ENCODE measurements around the gene DISP2. TPM values are rescaled to one million over a fixed set of nuclear protein-coding genes. Genes with fewer than 3 reads are reported as not detected.
A peak's percentile ranks its signal among the peaks of the same experiment; 100 is the strongest.

DISP2 gene
- total RNA-seq, 1 experiment from 2014 or later: 0.24 TPM

GRCh38 chr15:40328751-40329150, 29.3 kb upstream of the DISP2 start:
- no peak for DNase-seq (ENCODE audit: low read depth)

DNA sequence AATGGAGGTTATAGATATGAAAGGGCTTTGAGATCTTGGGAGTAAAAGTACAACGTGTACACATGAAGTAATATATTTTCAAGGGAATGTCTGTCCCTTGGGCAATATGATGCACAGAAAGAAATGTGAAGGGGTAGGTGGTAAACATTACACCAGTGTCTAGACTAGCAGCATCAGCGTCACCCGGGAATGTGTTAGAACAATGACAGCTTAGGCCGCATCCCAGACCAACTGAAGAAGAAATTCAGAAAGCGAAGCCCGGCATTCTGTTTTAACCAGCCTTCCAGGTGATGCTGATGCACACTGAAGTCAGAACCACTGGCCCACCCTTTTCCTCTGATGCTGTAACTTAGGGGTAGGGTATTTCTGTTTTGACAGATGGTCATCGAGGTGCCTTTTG, 28.2 kb upstream of the DISP2 start:
- no peak for DNase-seq (ENCODE audit: low read depth)

- peak; percentile 65 for DNase-seq (ENCODE audit: low read depth)
Observed at GRCh38 chr15:40330368-40330836, 27.6 kb upstream of the DISP2 start.

DNA sequence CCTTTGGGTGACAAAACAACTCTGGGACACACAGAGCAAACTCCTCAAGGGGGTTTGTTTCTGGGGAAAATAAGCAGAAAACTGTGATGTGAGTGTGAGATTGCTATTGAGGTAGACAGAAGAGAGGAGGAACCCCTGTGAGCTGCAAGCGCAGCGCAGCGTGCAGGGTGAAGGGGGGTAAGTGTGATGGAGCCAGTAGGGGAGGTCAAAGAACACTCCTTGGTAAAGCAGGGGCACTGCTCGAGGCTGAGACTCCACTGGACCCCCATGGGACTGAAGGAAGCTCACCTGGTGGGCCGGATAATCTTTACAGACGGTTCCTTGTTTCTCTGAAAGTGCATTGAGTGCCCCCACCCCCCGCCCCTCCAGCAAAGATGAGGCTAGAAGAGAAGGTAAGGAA, 27.0 kb upstream of the DISP2 start:
- no peak for DNase-seq (ENCODE audit: low read depth)

- no peak for DNase-seq (ENCODE audit: low read depth)
Observed at GRCh38 chr15:40331637-40332036, 26.4 kb upstream of the DISP2 start.

GRCh38 chr15:40332113-40332781, 25.8 kb upstream of the DISP2 start:
- no peak for DNase-seq (ENCODE audit: low read depth)

GRCh38 chr15:40333922-40334492, 24.0 kb upstream of the DISP2 start:
- DNase-seq (ENCODE audit: low read depth): no peak

DNA sequence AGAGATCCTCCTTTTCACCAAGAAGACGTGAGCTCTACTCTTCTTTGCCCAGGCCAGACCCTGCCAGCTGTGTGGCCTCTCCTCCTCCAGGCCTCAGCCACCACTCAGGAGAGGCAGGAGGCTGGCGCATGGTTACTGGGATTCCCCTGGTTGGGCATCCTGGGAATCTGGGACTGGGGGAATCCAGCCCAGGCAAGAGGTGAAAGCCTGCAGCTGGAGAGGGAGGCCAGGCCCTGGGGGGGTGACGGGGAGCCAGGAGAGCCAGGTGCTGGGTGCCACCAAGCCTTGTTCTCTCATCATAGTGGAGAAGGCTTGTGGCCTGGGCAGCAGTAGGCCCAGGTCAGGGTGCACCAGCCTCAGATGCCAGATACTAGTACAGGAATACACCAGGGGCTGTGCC, 23.5 kb upstream of the DISP2 start:
- no peak for DNase-seq (ENCODE audit: low read depth)

DNA sequence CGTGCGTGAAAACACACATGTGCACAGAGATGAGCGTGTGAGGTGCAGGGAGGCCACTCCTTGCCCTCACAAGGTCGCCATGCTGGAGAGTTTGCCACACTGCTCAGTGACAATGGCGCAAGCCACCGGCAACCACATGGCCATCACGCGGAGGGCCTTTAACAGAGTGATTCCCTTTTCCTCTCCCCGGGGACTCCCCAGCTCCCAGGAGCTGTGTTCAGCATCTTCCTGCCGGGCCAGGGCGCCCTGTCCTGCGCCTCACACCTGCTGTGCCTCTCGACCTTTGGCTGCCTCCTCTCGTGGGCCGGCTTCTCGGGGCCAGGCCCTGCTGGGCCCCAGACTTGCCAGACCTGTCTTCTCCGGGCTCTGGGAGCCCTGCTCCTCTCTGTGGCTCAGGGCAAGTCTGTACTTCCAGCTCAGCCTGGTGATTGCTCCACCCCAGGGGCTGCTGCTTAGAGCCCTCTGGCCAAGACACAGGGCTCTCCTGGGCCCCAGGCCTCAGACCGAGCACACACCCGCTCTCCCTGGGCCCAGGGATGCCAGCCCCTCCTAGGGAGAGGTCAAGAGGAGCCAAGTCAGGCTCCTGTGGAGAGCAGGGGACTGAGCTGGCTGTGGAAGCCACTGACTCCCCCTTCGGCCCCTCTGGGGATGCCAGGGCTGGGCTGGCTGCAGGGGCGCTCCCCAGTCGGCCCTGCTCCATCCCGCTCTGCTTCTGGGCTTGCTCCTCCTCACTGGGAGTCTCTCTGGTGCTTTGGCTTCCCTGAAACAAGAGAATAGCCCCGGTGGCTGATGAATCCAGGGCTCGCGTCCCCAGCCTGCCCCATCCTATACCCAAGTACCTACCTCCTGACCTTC, 22.9 kb upstream of the DISP2 start:
- DNase-seq (ENCODE audit: low read depth): no peak

DNA sequence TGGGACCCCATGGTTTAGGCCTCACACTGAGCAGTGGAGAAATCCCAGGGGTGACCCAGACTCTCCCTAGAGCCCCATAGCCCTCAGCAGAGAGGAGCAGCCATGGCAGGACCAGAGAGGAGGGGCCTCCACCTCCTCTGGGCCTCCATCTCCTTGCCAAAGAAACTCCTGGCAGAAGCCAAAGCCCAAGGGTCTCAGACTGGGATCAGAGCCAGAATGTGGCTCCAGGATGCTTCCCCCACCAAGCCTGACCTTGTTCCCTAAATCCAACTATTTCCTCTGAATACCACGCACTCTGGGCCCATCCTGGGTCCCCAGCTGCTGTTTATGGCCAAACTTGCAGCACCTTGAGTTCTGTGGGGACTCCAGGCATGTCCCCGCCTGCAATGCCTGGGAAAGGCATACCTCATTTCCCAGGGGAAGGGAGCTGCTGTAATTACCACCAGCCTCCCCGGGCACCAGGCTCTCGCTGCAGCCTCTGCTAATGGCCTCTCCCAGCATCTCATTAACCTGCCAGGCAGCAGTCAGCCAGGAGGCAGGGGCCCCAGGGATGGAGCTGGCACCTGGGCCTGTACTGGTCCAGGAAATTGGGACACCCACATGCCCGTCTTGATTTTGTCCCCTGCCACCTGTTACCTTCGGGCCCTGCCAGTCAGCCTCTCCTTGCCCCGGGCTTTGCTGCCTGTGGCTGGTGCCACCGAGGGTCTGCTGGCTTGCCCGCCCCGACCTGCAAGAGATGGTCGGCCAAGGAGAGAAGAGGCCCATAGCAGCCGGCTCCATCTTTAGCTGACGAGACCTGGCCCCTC, 21.9 kb upstream of the DISP2 start:
- no peak for DNase-seq (ENCODE audit: low read depth)

- DNase-seq (ENCODE audit: low read depth): no peak
Observed at GRCh38 chr15:40336744-40337122, 21.3 kb upstream of the DISP2 start.

GRCh38 chr15:40337597-40337996, 20.4 kb upstream of the DISP2 start:
- no peak for DNase-seq (ENCODE audit: low read depth)

- peak; percentile 67 for DNase-seq (ENCODE audit: low read depth)
Observed at GRCh38 chr15:40338041-40338657, 19.9 kb upstream of the DISP2 start.

GRCh38 chr15:40338921-40339620, 18.9 kb upstream of the DISP2 start:
- DNase-seq (ENCODE audit: low read depth): peak; percentile 99

- no peak for DNase-seq (ENCODE audit: low read depth)
Observed at GRCh38 chr15:40339621-40339945, 18.4 kb upstream of the DISP2 start.

DNA sequence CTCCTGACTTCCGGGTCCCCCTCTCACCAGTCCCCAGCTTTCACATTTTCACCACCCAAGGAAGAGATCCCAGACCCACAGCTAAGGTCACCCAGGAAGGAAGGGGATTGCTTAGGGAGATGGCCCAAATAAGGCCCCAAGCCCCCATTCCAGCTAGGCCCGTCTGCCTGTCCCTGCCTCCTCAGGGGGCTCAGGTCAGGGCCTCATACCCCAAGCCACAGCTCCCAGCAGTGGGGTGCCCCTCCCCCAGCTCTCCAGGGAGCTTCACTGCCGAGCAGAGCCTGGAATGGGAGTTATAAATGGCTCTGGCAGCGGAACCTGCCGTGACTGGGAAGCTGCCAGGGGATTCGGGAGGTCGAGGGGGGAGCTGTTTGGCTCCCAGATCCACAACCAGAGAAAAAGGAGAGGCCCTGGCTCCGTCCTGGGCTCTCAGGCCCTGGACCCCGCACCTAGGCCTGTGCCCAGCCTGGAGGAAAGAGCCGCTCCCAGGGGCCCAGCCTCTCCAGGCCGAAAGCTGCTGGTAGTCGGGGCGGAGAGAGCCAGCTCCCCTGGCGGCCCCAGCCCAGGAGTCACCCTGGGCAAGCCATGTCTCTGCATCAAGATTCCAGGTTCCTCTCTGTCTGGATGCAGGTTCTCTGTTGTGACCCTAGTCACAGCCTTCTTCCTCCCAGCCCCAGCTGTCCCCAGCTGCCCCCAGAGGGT, 17.8 kb upstream of the DISP2 start:
- peak; percentile 84 for DNase-seq (ENCODE audit: low read depth)

DNA sequence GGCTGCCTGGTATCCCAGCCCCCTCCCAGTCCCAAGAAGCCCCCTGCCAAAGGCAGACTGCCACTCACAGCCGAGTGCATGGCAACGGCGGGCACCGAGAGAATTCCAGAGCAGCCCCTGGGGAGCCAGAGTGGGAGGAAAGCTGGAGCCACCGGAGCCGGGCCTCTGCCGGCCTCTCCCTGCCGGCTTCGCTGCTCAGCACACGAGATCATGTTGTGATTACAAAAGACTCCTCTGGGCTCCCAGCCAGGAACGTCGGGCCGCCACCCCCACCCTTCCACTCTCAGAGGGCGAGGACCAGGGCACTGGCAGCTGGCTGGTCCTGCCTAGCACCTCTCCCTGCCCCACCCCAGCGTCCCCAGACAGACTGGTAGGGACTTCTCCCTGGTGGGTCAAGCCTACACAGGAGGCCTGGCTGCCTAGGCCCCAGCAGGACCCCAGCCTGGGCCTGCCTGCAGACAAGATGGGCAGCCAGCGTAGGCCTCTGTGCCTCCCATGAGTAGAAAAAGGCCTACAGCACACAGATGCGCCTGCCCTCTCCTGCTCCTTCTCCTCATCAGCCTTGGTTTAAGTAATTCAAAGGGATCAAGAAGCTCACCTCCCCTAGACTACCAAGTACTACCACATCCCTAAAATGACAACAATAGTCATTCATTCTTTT, 17.1 kb upstream of the DISP2 start, which contains the start of gene CCDC9B:
Gene CCDC9B (minus strand): TSS at position 200 of the 661 bp plus-strand sequence. CDS start 120 bp downstream, at position 80.
- peak; percentile 94 for DNase-seq (ENCODE audit: low read depth)

DNA sequence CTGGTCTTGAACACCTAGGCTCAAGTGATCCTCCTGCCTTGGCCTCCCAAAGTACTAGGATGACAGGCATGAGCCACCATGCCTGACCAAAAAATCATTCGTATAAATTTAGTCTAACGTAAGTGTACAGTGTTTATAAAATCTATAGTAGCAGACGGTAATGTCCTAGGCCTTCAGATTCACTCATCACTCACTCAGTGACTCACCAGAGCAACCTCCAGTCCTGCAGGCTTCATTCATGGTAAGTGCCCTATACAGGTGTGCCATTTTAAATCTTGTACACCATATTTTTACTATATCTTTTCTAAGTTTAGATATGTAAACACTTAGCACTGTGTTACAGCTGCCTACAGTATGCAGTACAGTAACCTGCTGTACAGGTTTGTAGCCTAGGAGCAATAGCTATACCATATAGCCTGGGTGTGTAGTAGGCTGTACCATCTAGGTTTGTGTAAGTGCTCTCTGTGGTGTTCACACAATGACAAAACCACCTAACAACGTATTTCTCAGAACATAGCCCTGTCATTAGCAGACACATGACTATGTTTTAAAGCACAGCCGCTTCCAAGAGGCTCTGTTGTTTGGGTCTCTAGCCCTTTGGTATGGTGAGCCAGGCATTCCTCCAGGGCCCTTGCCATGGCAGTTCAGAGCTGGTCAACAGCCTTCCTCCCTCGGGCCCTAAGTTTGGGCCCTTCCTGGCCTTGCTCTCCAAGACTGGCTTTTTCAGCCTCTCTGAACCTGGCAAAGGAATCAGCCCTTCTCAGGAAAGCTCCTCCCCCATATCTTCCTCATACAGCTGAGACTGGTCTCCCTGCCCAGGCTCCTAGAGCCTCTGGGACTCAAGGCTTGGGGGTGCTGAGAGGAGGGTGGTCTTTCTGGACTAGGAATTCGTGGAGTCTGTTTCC, 15.4 kb upstream of the DISP2 start:
- peak; percentile 54 for DNase-seq (ENCODE audit: low read depth)

- peak; percentile 98 for DNase-seq (ENCODE audit: low read depth)
Observed at GRCh38 chr15:40343512-40343911, 14.5 kb upstream of the DISP2 start.
